GM19099 (cell line): ENCODE data around the gene NPB.

Source experiments
- POLR2A ChIP-seq: IDR thresholded peaks from 3 replicates; pipeline ENCODE4 v1.6.1; 2011; ENCODE audit warnings: low read depth; ENCODE audit not compliant: insufficient read length; ENCODE audit errors: extremely low read depth

Gene NPB

DNA sequence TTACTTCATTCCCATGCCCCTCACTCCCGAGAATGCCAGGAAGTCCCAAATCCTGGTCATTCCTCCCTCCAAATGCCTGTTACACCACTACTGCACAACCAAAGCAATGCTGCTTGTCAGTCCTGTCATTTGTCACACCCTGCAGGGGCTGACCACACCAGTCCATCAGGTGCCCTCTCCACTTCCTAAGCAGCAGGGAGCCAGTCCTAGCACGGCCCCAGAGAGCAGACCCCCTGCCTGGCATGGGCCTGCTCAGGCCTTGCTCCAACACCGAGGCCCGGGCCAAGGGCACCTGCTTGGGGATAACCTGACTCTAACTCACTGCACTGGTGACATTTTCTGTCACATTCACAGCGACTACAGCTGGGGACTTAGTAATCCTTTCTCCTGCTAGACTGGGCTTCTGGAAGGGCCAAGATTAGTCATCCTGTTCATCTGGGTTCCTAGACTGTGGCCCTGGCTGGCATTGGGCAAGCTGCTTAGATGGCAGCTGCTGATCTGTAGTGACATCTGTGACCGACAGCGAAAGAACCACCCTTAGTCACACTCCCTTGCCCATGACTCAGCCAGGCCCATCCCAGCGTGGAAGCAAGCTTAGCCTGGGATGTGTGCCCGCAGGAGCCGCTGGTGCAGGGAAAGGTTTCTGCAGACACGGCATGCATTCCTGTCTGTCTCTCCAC lies 16.0 kb upstream of the NPB start:
- TF ChIP-seq POLR2A, result no peak

GRCh38 chr17:81888105-81888987 lies 13.7 kb upstream of the NPB start:
- no peak for TF ChIP-seq POLR2A

DNA sequence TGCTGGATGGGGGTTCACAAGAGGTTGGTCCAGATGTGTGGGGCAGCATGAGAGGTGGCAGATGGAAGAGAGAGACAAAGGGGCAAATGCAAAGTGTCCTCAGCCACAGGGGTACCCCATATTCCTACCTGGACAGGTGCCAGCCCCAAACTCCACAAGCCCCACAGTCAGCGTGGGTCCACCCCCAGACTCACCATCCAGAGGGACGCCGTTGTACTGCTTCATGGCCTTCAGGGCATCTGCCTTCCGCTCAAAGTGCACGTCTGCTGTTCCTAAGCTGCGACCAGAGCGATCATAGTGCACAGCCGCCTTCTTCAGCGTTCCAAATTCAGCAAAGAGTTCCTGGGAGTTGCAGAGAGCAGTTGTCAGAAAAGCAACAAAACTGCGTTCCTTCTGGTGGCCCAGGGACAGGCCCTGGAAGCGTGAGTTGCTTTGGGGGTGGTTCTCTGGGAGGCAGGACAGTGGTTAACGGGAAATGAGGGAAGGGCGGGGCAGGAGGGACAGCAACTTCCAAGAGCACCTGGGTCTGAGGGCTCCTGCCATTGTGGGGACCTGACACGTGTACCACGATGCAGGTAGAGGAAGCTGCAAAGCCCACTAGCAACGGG lies 12.9 kb upstream of the NPB start:
- TF ChIP-seq POLR2A, result no peak

GRCh38 chr17:81889602-81890001 lies 12.4 kb upstream of the NPB start:
- no peak for TF ChIP-seq POLR2A

DNA sequence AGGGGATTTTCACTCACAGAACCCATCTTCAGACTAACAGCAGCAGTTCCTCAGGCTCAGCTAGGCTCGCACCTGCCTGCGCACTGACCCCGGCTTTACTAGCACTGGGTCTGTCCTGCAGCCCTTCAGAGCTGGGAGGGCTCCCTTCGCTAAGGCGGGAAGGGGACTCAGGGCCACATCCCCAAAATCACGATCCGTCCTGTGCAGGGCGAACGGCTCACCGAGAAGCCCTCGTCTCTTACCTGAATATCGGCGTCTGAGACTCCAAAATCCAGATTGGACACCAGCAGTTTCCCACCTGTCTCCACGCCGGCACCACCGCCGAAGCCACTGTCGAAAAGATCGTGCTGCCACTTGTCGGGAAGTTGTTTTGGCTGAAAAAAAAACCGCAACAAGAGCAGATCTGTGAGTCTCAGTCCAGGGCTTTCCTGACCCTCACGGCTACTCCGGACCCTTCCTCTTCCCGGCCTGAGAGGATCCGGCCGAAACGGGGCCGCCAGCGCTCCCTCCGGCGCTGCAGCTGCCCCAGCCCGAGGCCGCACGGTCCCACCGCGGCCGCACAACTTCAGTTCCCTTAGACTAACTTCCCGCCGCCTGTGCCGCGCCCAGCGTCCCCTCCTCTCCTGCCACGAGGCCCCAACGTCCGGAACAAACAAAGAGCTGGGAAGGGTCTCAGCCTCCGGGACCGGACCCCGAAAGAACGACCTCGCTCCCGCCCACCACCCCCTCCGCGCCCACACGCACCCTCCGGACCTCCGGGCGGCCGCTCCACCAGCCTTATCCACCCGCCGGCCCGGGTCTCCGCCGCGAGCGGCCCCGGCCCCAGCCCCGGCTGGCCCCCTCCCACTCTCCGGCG lies 11.4 kb upstream of the NPB start:
- TF ChIP-seq POLR2A, result no peak

DNA sequence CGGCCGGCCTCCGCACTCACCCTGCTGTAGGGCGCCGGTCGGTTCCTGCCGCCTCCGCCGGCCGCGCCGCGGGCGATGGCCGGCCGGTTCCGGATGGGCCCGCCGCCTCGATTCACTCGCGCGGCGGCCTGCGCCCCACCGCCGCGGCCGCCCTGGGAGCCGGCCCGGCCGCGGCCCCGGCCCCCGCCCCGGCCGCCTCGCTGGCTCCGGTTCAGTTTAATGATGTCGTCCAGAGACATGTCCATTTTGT lies 10.8 kb upstream of the NPB start:
- no peak for TF ChIP-seq POLR2A

- TF ChIP-seq POLR2A, result no peak
Observed at GRCh38 chr17:81895400-81895799, 6.6 kb upstream of the NPB start.

DNA sequence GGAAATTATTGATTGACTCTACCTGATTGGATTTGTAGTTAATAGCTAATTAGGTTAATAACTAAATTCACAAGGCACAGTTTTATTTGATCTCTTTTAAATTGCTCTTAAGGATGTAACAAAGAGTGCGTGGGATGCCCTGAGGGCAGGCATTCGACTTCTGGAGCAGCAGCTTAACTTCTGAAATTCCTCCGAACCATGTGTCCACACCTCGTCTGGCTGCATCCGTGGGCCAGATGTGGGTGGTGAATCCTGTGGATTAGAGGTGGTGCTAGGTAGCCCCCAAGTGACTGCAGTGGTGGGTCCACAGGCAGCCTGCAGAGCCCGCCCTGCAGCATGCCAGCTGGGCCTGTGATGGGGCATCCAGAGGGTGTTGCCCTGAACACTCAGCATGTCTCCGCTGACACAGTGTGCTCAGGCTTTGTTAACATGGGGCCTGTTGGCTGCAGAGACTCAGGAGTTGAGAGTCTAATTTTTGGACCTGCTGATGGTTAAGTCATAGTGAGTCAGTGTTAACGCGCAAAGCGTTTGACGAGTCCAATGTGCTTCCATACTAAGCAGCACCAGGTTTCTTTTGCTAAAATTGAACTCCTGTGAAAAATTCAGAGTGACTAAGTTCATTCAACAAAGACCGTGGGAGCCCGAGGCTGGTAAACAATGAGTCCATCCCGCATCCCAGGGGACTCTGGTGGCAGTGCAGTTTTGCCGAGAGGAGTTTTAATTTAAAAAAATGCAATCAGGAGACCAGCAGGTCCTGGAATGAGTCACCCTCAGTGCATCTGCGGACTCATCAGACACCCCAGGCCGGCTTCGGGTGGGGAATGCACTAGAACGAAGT lies 3.8 kb upstream of the NPB start:
- TF ChIP-seq POLR2A, result no peak

GRCh38 chr17:81898885-81899284 lies 3.2 kb upstream of the NPB start:
- TF ChIP-seq POLR2A, result no peak

GRCh38 chr17:81899514-81900166 lies 2.4 kb upstream of the NPB start:
- no peak for TF ChIP-seq POLR2A

GRCh38 chr17:81900181-81900820 lies 1.7 kb upstream of the NPB start:
- no peak for TF ChIP-seq POLR2A

- TF ChIP-seq POLR2A, result no peak
Observed at GRCh38 chr17:81901167-81902022, 643 bp upstream of the NPB start.
